ENCODE data around the gene CHL1.
"Not testable (repeated sequence)": the region's sequence is repeated elsewhere in the genome, so short reads cannot be mapped to it uniquely, and the experiment has no call there.

Gene CHL1

DNA sequence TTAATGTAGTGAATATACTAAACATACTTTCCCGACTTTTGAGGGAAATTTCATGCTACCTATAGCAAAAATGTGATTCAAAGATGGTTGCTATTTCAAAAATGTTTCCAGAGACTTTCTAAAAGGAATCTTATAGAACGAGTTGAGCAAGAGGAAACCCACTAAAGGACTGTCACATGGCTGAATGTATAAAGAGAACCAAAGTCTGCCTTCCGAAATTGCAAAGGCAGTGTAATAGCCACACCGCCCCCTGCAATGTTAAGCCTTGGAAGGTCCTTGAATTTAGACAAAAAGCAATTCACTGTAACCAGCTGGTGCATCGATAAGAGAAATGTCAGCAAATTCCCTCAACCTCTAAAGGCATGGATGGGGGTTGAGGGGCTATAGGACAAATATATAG, 142.8 kb downstream of the CHL1 start:
- no peak for DNase-seq

DNA sequence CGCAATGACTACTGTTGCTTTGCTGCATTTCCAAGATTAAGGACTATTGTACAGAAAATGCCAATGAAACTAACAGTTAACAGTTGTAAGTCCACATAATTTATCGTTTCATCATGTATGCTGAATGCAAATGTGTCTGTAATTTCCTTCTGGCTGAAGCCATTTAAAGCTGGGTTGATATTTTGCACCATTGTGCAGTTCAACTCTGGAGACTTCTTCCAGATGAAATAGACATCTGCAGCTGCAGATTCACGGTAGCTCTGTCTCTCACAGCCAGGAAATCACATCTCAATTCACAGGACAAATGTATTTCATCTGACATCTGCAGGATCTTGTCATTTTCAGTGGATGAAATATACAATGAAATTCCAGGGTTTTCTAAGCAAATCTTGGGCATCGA, 145.4 kb downstream of the CHL1 start:
- no peak for DNase-seq

DNA sequence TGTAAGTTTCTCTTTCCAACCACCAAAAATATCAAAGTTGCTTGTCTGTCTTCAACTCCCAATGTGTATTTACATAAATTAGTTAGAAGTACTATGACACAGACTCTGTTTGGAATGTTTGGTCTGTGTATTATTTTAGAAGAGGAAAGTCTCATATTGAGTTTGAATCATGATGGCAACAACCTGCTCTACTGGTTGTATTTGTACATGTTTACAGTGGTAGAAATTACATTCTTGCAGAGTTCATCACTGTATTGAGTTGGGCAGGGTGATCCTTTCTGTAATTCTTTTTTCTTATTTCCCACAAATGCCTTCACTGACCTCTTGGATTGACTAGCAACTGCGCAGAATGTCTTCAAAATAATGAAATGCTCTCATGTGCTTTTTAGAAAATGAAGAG, 149.6 kb downstream of the CHL1 start:
- DNase-seq = no peak

DNA sequence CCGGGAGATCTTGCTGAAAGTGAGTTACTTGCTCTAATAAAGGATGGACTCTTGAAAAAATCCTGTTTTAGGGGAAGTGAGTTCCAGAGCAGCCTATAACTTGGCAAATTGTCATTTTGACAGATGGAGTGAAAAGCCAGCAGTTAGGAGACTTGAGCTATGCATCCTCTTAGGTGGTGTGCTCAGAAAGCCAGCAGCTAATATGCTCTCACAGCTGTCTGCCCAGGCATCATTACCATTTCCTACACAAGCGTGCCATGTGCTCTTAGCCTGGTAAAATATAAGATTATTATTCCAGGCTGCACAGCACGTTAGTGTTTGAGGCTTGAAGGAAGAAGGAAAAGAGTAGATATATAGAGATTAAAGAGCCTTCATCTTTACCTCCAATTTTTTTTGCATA, 151.0 kb downstream of the CHL1 start:
- DNase-seq = no peak

DNA sequence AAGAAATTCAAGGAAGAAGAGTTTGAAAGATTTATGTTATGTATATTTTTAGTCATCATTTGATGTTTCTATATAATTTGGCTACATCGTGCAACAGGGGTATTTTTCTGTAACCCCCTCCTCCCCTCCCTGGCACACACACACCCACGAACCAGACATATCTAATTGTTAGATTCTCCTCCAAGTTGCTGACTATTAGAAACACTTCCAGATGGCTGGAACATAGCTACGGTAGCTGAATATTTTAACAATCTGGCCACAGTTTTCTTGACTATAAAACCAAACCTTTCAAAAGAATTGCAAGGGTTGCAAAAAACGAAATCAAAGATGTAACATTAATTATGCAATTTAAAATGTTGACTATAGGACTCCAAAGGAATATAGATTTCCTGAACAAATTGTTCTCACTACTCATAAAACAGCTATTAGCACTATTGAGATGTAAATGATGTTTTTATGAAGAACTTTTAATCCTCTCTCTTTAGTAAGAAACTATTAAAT, 154.4 kb downstream of the CHL1 start:
- no peak for DNase-seq

DNA sequence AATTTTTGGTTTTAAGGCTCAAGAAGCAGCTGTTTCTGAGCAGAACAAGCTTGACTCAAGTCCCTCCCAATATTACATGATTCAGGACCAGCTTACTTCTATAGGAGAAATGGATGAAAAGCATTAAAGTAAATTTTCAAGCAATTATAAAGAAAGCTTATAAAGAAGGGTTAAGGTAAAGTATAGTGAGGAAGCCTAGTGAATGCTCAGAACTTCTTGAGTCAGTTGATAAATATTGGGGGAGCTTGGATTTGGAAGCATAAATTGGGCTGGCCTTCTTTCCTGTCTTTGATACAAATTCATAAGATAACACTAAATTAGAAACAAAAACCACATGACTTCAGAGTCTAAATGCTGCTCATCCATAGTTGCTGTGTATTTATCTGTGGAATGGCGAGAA, 156.0 kb downstream of the CHL1 start:
- no peak for DNase-seq

DNA sequence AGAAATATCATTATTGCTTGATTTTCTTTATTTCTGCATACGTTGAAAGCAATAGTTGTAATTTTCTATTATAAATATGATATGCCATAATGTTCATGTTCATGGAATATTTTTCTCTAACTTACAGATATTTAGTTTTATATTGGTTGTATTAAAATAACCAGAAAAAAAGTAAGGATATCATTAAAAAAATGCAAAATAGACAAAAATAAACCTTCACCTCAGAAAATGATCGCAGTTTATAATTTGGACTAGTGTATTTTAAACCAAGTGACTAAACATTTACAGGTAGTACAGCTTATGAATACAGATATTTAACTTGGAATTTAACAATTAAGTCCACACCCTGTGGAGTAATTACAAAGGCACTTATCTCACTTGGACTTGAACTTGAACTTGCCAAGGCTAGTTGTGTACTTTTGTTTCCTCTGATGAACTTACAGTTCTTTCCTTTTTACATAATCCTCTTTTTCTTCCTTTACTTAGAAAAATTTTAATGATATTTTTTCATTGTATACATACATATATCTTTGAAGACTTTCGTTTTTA, 156.7 kb downstream of the CHL1 start:
- DNase-seq = no peak

DNA sequence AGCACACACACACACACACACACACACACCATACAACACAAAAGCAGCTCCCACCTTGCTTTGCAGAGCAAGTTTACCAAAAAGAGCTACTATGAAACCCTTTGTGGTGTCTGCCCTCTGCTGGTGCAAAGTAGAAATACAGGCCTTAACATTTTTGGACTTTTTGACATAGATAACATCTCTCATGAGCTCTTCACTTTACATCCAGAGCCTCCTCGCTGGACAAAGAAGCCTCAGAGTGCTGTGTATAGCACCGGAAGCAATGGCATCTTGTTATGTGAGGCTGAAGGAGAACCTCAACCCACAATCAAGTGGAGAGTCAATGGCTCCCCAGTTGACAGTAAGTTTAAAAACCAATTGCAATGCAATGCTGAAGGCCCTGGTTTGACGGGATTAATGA, 157.9 kb downstream of the CHL1 start:
- DNase-seq = peak; percentile 37

DNA sequence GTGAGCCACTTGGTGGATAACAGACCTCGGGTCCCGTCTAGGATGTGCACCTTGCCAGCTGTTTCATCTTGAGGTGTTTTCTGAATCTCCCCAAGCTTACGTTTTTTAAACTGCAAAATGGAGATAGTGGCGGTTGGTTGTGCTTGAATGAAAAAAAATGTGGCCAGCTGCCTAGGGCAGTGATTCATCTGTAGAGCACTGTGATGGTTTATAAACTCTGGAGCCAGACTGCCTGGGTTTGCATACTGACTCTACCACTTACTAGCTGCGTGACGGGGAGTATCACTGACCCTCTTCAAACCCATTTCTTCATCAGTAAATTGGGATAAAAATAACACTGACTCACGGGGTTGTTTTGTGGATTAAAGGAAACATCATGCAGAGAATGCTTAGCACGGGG, 159.1 kb downstream of the CHL1 start:
- DNase-seq = no peak

DNA sequence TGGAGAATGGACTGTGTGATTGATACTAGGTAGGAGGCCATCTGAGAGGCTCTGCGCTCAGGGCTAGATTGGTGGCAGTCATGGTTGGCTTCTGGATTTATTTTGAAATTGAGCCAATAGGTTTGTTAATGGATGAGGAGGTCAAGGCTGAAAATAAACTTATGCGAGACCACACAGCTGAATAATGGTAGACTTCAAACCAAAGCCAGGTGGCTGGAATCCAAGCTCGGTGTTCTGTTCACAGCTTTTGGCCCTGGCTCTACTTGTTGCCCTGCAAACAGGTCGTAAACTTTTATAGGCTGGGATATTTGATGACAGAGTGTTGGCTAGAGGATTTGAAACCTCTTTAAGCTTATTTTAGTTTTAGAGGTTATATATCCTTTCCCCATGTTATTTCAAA, 160.4 kb downstream of the CHL1 start:
- DNase-seq = peak; percentile 72

DNA sequence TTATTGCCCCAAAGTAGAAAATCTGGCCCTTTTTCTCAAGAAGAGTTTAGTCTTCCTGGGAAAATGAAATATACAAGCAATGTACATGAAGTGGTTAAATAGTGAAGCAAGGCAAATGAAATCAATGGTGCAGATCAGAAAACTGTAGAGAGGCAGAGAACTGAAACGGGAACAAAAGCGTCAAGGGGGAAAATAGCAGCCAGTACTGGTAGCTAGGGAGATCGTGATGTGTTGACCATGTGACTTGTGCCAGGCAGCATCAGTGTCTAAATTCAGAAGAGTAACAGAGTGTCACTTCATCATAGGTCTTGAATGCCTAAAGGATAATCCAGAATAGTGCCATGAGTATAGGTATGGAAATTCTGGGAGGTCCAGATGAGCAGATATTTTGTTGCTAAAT, 163.1 kb downstream of the CHL1 start:
- no peak for DNase-seq

DNA sequence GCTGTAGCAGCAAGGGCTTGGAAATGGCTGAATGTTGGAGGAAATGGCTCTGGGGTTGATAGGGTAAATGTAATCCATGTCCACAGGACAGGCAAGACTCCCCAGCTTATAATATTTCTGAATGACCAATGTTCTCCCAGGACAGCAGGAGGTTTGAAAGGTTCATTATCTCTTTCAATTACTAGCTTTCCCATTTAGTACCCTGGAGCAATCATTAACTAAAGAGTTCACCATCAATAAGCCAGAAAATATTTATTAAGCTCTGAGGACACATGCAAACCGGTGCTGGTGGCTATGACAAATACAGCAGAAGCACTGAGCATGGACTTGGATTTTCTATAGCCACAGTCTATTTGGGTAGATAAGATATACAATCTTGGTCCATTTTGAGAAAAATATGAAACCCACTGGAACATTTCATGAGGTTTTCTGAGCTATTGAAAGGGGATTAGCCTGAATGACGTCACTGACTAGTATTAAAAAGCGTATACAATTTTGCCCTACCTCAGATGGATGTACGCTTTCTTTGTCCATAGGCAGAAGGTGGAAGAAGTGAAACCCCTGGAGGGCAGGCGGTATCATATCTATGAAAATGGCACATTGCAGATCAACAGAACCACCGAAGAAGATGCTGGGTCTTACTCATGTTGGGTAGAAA, 166.2 kb downstream of the CHL1 start:
- no peak for DNase-seq

DNA sequence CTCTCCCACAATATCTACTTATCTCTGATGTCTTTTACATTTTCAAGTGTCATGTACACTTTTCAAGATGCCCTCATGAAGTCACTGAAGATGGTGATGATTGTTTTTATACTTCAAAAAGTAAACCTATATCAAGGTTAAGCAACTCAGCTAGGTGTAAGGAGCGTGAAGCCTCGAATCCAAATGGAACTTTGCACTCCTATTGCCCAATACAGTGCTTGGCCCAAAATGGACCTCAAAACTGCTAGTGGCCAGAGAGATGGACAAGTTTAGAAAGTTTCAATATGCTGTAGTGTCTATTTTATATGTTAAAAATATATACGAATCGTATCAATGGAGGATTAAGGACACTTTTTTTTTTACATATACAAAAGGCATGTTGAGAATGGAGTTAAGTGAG, 167.7 kb downstream of the CHL1 start:
- DNase-seq = no peak

DNA sequence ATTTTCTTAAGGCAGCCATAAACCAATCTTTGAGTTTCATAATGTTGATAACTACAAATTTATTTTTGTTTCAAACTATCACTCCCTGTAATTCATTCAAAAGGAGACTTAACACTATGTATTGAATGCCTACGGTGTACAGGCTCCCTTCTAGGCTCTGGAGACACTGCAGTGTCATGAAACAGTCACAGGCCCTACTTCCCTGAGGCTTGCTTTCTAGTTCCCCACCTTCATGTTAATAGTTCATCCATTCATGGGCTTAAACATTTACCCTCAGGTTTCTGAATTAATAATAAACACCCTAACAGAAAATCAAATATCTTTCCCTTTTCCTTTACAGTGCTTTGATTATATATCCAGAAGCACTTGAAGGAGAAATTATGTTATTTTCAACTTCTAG, 168.7 kb downstream of the CHL1 start:
- no peak for DNase-seq

DNA sequence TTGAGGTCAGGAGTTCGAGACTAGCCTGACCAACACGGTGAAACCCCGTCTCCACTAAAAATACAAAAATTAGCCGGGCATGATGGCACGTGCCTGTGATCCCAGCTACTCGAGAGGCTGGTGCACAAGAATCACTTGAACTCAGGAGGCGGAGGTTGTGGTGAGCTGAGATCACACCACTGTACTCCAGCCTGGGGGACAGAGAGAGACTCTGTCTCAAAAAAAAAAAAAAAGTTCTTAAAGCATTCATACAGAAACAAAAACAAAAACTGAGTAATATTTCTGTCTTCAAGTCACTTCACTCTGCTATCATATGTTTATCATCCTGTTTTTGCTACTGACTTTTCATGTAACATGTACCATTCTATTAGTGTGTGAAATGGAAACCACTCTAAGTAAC, 169.7 kb downstream of the CHL1 start:
- DNase-seq = not testable (repeated sequence)

DNA sequence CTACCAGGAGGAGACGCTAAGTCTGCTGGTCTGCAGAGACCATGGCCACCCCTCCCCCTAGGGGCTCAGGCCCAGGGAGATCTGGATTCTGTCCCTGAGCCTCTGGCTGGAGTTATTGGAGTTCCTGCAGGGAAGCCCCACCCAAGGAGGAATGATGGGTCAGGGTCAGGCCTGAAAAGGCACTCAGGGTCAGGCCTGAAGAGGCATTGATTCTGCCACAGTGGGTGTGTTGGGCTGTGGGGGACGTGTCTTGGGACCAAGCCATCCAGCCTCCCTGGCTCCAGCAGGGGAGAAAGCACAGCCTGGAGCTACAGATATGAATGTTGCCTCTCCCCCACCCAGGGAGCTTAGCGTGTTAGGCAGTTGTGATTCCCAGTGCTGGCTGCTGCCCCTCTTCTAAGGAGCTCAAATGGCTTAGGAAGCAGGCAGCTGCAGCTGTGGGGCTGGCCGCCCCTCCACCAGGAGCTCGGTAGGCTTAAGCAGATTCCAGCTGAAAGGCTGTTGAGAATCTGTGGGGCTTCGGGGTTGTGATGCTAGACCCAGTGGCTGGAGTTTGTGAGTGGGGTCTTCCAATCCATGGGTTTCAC, 176.7 kb downstream of the CHL1 start:
- no peak for DNase-seq

DNA sequence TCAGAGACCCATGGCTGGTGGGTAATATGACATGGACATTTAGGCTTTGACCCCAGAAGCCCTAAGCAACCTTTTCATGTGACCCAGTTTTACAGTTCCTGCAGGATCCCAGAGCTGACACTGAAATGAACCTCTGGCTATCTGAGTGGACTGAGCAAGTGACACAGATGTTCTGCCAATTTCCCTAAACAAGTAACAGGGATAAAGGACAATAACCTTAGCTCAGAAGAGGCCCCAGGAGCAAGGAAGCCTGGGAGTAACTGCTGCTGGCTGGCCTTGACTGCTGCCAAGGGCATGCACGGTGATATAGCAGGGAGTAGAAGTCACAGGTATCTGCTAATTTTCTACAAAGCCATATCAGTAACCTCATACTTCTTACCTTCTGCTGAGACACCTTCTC, 177.9 kb downstream of the CHL1 start:
- DNase-seq = no peak

DNA sequence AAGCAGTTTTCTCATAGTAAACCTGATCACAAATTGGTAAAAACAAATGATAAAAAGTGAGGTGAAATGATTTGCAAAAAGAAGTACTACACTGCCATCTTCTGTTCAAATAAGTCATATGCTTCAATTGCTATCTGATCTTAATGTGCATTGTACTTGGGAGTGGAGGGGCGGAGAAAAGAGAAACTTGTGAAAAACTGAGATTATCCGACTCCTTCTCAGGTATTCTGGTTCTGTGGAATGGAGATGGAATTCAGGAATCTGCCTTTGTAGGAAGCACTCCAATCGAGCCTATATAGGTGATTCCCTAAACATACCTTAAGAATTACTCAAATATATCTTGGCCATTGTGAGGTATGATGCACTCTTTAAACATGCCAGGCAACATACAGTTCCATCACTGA, 180.6 kb downstream of the CHL1 start:
- peak; percentile 62 for DNase-seq

DNA sequence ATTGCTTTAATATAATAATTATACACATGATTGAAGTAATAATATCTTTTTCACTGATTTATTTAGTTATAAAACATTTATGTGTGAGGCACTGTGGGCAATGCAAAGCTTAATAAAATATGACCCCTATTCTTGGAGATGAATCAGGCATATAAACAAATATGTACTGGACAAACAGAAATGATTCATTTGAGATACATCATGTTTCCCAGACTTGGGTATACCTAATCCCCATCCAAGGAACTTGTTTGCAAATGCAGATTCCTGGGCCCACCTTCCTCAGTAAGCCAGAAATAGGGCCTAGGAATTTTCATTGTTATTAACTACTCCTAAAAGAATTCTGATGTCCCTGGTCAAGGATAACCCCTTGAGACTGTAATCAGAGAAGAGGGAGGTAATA, 184.2 kb downstream of the CHL1 start:
- no peak for DNase-seq

DNA sequence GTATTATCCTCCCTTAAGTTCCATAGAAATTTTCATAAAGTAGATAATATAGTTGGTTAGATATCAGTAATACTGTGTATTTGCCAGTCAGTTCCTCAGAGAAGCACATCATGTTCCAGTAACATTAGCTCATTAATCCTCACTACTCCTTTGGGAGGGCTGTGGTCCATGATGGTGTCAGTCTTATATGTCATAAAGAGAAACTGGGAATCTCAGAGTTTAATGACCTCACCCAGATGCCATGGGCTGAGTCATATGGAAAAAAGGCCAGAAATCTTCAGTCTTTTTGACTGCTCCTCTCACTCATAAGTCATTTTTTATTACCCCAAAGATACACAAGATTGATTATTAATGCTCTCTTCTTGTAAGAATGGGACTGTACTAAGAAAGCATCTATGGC, 188.6 kb downstream of the CHL1 start:
- DNase-seq = no peak

DNA sequence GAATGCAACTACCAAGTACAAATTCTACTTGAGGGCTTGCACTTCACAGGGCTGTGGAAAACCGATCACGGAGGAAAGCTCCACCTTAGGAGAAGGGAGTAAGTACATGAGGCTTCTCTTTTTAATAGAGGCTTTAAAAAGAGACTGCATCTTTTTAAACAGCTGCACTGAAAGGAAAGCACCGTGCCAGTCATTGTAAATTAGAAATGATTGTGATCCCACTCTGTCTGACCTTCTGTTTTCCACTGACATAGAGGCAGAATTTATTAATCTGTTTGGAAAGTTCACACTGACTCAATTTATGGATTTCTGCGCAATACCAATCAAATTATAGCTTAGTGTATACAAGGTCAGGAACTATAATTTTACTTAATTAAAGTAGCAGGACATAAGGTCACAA, 198.2 kb downstream of the CHL1 start:
- no peak for DNase-seq

DNA sequence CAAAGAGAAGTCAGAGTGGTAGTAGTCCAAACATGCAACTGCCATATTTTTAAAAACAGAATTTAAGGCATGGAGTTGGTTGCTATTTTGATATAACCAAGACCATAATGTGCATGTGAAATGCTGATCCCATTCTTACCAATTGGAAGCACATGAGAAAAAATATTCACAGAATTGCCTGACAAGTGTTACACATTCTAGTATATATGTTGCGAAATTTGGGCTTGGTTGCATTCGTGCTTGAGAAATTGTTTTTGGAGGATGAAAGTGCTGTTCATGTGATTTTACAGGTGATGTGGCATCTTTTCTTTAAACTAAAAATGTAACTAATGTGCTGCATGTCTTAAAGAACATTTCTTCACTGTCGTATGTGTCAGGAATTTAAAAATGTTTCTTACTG, 199.7 kb downstream of the CHL1 start:
- no peak for DNase-seq

DNA sequence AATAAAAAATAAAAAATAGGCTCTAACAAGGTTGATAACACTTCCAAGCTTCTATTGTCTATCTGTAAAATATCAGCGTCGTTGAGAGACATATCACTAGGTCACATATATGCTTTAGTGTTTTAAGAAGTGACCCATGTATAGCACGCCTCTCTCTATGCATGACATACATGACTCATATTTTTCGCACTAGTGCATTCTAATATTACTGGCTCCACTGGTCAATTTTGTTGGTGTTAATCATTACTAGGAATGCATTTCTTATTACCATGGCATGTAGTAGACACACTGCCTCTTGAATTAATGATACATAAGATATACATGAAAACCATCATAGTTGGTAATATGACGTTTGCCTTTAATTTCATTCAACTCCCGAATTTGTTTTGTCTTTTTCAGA, 203.1 kb downstream of the CHL1 start:
- DNase-seq = no peak

DNA sequence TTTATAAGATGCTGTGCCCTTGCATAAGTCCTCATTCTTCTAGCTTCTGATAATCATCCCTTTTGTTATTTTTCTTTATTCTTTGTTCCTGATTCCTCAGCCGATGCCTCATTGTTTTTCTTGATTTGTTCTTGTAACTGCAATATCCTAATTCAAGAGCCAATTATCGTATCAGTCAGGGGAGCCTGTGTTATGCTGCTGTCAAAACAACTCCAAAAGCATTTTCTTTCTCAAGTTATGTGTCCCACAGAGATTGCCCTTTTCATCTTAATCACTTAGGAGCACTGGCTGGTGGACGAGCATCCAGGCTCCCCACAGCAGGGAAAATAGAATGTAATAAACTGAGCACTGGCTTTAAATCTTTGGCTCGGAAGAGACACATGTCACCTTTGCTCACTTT, 207.3 kb downstream of the CHL1 start:
- DNase-seq = no peak

DNA sequence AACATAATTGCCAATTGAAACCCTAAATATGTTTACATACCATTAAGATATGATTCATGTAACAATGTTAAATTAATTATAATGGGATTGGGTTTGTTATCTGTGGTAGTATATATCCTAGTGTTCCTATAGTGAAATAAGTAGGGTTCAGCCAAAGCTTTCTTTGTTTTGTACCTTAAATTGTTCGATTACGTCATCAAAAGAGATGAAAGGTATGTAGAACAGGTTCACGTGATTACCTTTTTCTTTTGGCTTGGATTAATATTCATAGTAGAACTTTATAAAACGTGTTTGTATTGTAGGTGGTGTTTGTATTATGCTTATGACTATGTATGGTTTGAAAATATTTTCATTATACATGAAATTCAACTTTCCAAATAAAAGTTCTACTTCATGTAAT, 212.4 kb downstream of the CHL1 start:
- DNase-seq = no peak
